ENCODE results near the gene FRS2.

Gene FRS2

GRCh38 chr12:69555461-69555860 lies 85.3 kb downstream of the FRS2 start:
- Histone ChIP-seq H3K4me3 (no peak overlapping the region), H3K27ac (no peak overlapping the region)
- TF ChIP-seq, protein P1, sequence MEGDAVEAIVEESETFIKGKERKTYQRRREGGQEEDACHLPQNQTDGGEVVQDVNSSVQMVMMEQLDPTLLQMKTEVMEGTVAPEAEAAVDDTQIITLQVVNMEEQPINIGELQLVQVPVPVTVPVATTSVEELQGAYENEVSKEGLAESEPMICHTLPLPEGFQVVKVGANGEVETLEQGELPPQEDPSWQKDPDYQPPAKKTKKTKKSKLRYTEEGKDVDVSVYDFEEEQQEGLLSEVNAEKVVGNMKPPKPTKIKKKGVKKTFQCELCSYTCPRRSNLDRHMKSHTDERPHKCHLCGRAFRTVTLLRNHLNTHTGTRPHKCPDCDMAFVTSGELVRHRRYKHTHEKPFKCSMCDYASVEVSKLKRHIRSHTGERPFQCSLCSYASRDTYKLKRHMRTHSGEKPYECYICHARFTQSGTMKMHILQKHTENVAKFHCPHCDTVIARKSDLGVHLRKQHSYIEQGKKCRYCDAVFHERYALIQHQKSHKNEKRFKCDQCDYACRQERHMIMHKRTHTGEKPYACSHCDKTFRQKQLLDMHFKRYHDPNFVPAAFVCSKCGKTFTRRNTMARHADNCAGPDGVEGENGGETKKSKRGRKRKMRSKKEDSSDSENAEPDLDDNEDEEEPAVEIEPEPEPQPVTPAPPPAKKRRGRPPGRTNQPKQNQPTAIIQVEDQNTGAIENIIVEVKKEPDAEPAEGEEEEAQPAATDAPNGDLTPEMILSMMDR (IDR thresholded peaks at IDR 0.05) = no peak

DNA sequence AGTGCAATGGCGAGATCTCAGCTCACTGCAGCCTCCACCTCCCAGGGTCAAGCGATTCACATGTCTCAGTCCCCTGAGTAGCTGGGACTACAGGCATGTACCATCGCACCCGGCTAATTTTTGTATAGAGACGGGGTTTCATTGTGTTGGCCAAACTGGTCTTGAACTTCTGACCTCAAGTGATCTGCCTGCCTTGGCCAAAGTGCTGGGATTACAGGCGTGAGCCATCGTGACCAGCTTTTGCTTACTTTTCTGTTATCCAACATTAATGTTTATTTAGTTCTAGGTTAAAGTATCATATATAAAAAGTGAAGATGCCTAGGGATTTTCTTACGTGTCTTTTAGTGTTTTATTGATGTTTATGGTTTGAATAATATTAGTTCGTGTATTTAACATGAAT lies 86.2 kb downstream of the FRS2 start:
- TF ChIP-seq, protein P1 (IDR thresholded peaks at IDR 0.05) = no peak
- H3K27ac ChIP-seq = no peak overlapping the region
- no peak for DNase-seq (ENCODE audit: low spot score)
- no peak overlapping the region for H3K4me3 ChIP-seq

More at GRCh38 chr12:69555461-69555860, 85.3 kb downstream of the FRS2 start:
- DNase-seq (ENCODE audit: low spot score) = no peak

DNA sequence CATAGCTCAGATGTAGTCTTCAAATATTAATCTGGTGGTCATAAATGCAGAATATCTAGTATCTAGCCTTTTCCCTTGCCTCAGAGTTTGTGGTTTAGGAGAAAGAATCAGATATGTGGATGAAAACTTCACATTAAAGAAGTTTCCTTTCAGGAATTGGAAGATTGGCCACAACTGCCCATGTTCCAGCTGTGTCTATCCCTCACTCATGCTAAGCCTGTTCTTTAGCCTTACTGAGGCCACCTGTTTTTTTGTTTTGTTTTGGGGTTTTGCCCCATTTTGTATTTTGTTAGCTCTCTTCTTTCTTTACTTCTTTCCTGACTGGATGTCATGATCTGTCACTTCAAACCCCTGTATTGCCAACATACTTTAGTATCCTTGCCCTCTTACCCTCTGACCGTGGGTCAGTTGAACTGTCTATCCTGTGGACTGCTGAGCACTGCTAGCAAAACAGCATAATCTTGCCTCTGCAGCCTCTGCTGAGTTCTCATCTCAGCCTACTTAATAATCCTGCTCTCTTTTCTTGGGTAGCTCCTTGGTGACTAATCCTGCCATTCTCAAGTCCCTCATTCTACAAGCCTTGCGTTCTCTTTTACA lies 93.1 kb downstream of the FRS2 start:
- TF ChIP-seq, protein P1 (IDR thresholded peaks at IDR 0.05) = no peak
- Histone ChIP-seq H3K4me3 (no peak overlapping the region), H3K27ac (no peak overlapping the region)
- no peak for DNase-seq (ENCODE audit: low spot score)

DNA sequence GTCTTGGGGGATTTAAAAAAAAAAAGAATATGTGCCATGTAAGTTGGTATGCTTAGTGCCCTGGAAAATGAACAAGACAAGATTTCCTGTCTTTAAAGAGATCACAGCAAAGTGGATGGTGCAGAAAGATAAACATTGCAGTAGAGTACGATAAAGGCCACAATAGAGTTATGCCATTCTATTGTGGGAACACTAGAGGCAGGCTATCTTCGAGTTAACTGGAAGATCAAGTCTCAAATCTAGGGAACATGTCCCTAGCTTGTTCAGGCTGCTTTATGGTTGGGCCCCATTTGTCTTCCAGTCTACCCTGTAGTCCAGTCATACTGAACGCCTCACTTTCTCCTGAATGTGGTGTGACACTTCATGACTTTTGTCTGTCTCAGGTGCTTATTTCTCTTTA lies 96.4 kb downstream of the FRS2 start:
- no peak for DNase-seq (ENCODE audit: low spot score)
- TF ChIP-seq, protein P1 (IDR thresholded peaks at IDR 0.05) = no peak
- H3K4me3 ChIP-seq = no peak overlapping the region
- H3K27ac ChIP-seq = no peak overlapping the region

- no peak overlapping the region for H3K27ac ChIP-seq
- no peak for DNase-seq (ENCODE audit: low spot score)
- no peak overlapping the region for H3K4me3 ChIP-seq
- TF ChIP-seq, protein P1 (IDR thresholded peaks at IDR 0.05) = no peak
Measured at GRCh38 chr12:69569236-69569635, 99.0 kb downstream of the FRS2 start.

GRCh38 chr12:69570000-69570516 lies 99.9 kb downstream of the FRS2 start:
- H3K27ac ChIP-seq = no peak overlapping the region
- no peak for DNase-seq (ENCODE audit: low spot score)

More at GRCh38 chr12:69570000-69570516, 99.9 kb downstream of the FRS2 start:
- no peak overlapping the region for H3K4me3 ChIP-seq
- TF ChIP-seq, protein P1 (IDR thresholded peaks at IDR 0.05) = no peak

Data from coronary artery (tissue), 2 donors.